ENCODE measurements around the gene TECTA. TPM values are rescaled to one million over a fixed set of nuclear protein-coding genes. Genes with fewer than 3 reads are reported as not detected.

The TECTA gene
- total and polyA plus RNA-seq, 12 donors: 0.58 to 5.9 (median 1.3) TPM

GRCh38 chr11:121082219-121082618, 18.8 kb upstream of the TECTA start:
- no peak for TF ChIP-seq POLR2A (IDR thresholded peaks at IDR 0.05)
- TF ChIP-seq, protein P1, sequence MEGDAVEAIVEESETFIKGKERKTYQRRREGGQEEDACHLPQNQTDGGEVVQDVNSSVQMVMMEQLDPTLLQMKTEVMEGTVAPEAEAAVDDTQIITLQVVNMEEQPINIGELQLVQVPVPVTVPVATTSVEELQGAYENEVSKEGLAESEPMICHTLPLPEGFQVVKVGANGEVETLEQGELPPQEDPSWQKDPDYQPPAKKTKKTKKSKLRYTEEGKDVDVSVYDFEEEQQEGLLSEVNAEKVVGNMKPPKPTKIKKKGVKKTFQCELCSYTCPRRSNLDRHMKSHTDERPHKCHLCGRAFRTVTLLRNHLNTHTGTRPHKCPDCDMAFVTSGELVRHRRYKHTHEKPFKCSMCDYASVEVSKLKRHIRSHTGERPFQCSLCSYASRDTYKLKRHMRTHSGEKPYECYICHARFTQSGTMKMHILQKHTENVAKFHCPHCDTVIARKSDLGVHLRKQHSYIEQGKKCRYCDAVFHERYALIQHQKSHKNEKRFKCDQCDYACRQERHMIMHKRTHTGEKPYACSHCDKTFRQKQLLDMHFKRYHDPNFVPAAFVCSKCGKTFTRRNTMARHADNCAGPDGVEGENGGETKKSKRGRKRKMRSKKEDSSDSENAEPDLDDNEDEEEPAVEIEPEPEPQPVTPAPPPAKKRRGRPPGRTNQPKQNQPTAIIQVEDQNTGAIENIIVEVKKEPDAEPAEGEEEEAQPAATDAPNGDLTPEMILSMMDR (IDR thresholded peaks at IDR 0.05): no peak
- H3K9me3 ChIP-seq (replicated peaks in 1 of 3): no peaks in the 10 kb centered on the region
- H3K4me3 ChIP-seq: no peak overlapping the region
- no peak for DNase-seq
- intact Hi-C loops (cut with DNase I): no loop called here
- no peaks in the 10 kb centered on the region for H3K4me1 ChIP-seq (replicated peaks in 1 of 2)
- no peak overlapping the region for H3K27ac ChIP-seq
- H3K36me3 ChIP-seq (replicated peaks in 1 of 2): peaks cover 5 to 6% of the 10 kb centered on the region in 2 donors
- no peaks in the 10 kb centered on the region for H3K27me3 ChIP-seq
- WGBS, 4 donors: 90 to 96% (median 96%) methylated on average over 1 of the region's 1 CpG

DNA sequence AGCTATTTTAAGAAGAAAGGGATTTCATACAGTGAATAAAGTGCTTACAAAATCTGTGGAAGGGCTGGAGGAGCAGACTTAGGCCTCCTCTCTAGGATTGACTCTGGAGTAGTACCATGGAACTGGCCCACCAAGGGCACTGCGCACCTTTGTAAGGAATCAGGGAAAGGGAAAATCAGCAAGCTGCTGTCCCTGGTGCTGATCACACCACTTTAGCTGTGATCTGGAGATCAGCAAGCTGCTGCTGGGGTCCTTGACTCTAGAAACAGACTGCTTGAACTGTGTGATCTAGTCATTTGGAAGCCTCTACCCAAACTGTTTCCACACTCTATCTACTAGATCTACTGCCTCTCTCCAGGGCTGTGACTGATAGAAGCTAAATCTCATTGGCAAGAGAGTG, 18.4 kb upstream of the TECTA start:
- WGBS, 4 donors: 86 to 100% (median 95%) methylated on average over 1 of the region's 1 CpG

GRCh38 chr11:121086866-121087265, 14.2 kb upstream of the TECTA start:
- DNase-seq: no peak
- Histone ChIP-seq H3K36me3 (replicated peaks in 1 of 2) (peaks cover 5 to 12% of the 10 kb centered on the region in 2 donors), H3K9me3 (replicated peaks in 1 of 3) (no peaks in the 10 kb centered on the region), H3K4me3 (no peak overlapping the region), H3K27ac (no peak overlapping the region), H3K4me1 (replicated peaks in 1 of 2) (no peaks in the 10 kb centered on the region), H3K27me3 (no peaks in the 10 kb centered on the region)
- intact Hi-C loops (cut with DNase I): no loop called here
- 89 to 97% (median 94%) methylated on average over 4 of the region's 4 CpGs for WGBS, 4 donors
- TF ChIP-seq POLR2A (IDR thresholded peaks at IDR 0.05): no peak
- TF ChIP-seq, protein P1 (IDR thresholded peaks at IDR 0.05): no peak

More for the DNA sequence above, 18.4 kb upstream of the TECTA start:
- peaks cover 5 to 9% of the 10 kb centered on the region in 2 donors for H3K36me3 ChIP-seq (replicated peaks in 1 of 2)
- no peaks in the 10 kb centered on the region for H3K27me3 ChIP-seq
- no peaks in the 10 kb centered on the region for H3K9me3 ChIP-seq (replicated peaks in 1 of 3)
- no peaks in the 10 kb centered on the region for H3K4me1 ChIP-seq (replicated peaks in 1 of 2)
- no peak for DNase-seq
- intact Hi-C loops (cut with DNase I): no loop called here
- TF ChIP-seq, protein P1 (IDR thresholded peaks at IDR 0.05): no peak
- no peak for TF ChIP-seq POLR2A (IDR thresholded peaks at IDR 0.05)
- no peak overlapping the region for H3K27ac ChIP-seq
- no peak overlapping the region for H3K4me3 ChIP-seq

GRCh38 chr11:121089566-121089965, 11.5 kb upstream of the TECTA start:
- intact Hi-C loops (cut with DNase I): no loop called here

More at GRCh38 chr11:121089566-121089965, 11.5 kb upstream of the TECTA start:
- Histone ChIP-seq H3K4me3 (no peak overlapping the region), H3K4me1 (replicated peaks in 1 of 2) (no peaks in the 10 kb centered on the region), H3K27me3 (no peaks in the 10 kb centered on the region), H3K9me3 (replicated peaks in 1 of 3) (no peaks in the 10 kb centered on the region), H3K27ac (no peak overlapping the region), H3K36me3 (replicated peaks in 1 of 2) (peaks cover 0 to 12% of the 10 kb centered on the region in 2 donors)
- no peak for TF ChIP-seq POLR2A (IDR thresholded peaks at IDR 0.05)
- TF ChIP-seq, protein P1 (IDR thresholded peaks at IDR 0.05): no peak
- 89 to 98% (median 91%) methylated on average over 1 of the region's 1 CpG for WGBS, 4 donors
- DNase-seq: no peak
